Gastrocnemius medialis (tissue), 4 donors: ENCODE measurements around the gene DUS1L.

Source experiments
- CTCF ChIP-seq, 5 experiments: fragments of 450-650 bp in 3 of 5; fragments of 200-600 bp in 2 of 5; sonication (generic) in 2 of 5; IDR thresholded peaks in 4 of 5; conservative IDR thresholded peaks in 1 of 5; 1 replicate in 4 of 5; 2 replicates in 1 of 5; pipeline ENCODE4 v1.5.1; 2016 to 2019; ENCODE audit warnings: antibody characterized with exemption in 5 of 5, mild to moderate bottlenecking in 3 of 5, moderate library complexity in 3 of 5
- POLR2A ChIP-seq, 2 donors: fragments of 450-650 bp; IDR thresholded peaks; one replicate each; pipeline ENCODE4 v1.6.1; 2017; ENCODE audit warnings: antibody characterized with exemption in 2 of 2, mild to moderate bottlenecking in 2 of 2, moderate library complexity in 2 of 2

- TF ChIP-seq CTCF (IDR thresholded peaks at IDR 0.05 in 4 of 5, conservative IDR thresholded peaks at IDR 0.05 in 1 of 5) = no peak
- TF ChIP-seq POLR2A (IDR thresholded peaks at IDR 0.05) = no peak
Observed at GRCh38 chr17:82014971-82015310, 50.7 kb downstream of the DUS1L start.
